Measurements from ENCODE around the gene COX19.

COX19 gene

GRCh38 chr7:974820-975681 is at the start of gene COX19:
Gene COX19 (minus strand): TSS chr7:975549. CDS start chr7:975509, 40 bp downstream.
- peak; percentile 86 to 88 for DNase-seq

GRCh38 chr7:1024331-1024841 is 49.0 kb upstream of the COX19 start:
- no peak for DNase-seq

GRCh38 chr7:1022801-1023465 is 47.6 kb upstream of the COX19 start:
- DNase-seq, result no peak

- no peak for DNase-seq
Observed at GRCh38 chr7:1022356-1022755, 47.0 kb upstream of the COX19 start.

- DNase-seq, result no peak
Observed at GRCh38 chr7:1021931-1022330, 46.6 kb upstream of the COX19 start.

- DNase-seq, result no peak
Observed at GRCh38 chr7:1021366-1021765, 46.0 kb upstream of the COX19 start.

GRCh38 chr7:1020849-1021251 is 45.5 kb upstream of the COX19 start:
- no peak for DNase-seq

GRCh38 chr7:1019789-1020610 is 44.7 kb upstream of the COX19 start:
- no peak for DNase-seq

- no peak for DNase-seq
Observed at GRCh38 chr7:1019255-1019785, 44.0 kb upstream of the COX19 start.

- DNase-seq, result no peak
Observed at GRCh38 chr7:1018334-1018695, 43.0 kb upstream of the COX19 start.

- no peak for DNase-seq
Observed at GRCh38 chr7:1017586-1018333, 42.4 kb upstream of the COX19 start.

- no peak for DNase-seq
Observed at GRCh38 chr7:1016577-1017531, 41.5 kb upstream of the COX19 start.

- no peak for DNase-seq
Observed at GRCh38 chr7:1015196-1016121, 40.1 kb upstream of the COX19 start.

- DNase-seq, result no peak
Observed at GRCh38 chr7:1014681-1015080, 39.3 kb upstream of the COX19 start.

- DNase-seq, result no peak
Observed at GRCh38 chr7:1013581-1013980, 38.2 kb upstream of the COX19 start.

GRCh38 chr7:1012716-1013095 is 37.4 kb upstream of the COX19 start:
- no peak for DNase-seq

- no peak for DNase-seq
Observed at GRCh38 chr7:1012004-1012715, 36.8 kb upstream of the COX19 start.

GRCh38 chr7:1011297-1012003 is 36.1 kb upstream of the COX19 start:
- no peak for DNase-seq

- no peak for DNase-seq
Observed at GRCh38 chr7:1010226-1010625, 34.9 kb upstream of the COX19 start.

Data from activated CD4-positive, alpha-beta T cell treated with anti-CD3 and anti-CD28 coated beads, Interleukin-2, amount 50 U/mL, for 4 hours (primary cell).